Keratinocyte (primary cell): ENCODE data around the gene SHISA2. TPM values are rescaled to one million over a fixed set of nuclear protein-coding genes. Genes with fewer than 3 reads are reported as not detected.

ENCODE experiments used
- DNase-seq: peaks from one replicate; pipeline ENCODE4 v3.0.0-alpha.2; 2011; ENCODE audit warnings: low read depth, missing footprints, low spot score
- FAIRE-seq: peaks from 2 replicates; lab custom pipeline; 2011; peaks lifted over from hg19 to GRCh38; lab: Jason Lieb, UNC
- H2AFZ ChIP-seq: 2 replicates; pipeline ENCODE4 v1.6.0; 2012; ENCODE audit warnings: low read length, control low read depth, inconsistent platforms; ENCODE audit not compliant: control insufficient read depth
- H3K27ac ChIP-seq: 2 replicates; pipeline ENCODE4 v1.5.1; 2011; ENCODE audit warnings: low read length; ENCODE audit not compliant: control insufficient read depth, insufficient read depth
- H3K27me3 ChIP-seq: 3 replicates; pipeline ENCODE4 v1.6.0; 2011; ENCODE audit warnings: low read length; ENCODE audit not compliant: control insufficient read depth, insufficient read depth; ENCODE audit errors: extremely low read depth
- H3K36me3 ChIP-seq, 2 experiments: 2 replicates in 1 of 2; 3 replicates in 1 of 2; pipeline ENCODE4 v1.5.1; 2011; ENCODE audit warnings: low read length in 2 of 2, mild to moderate bottlenecking in 1 of 2; ENCODE audit not compliant: control insufficient read depth in 2 of 2, insufficient read depth in 2 of 2; ENCODE audit errors: extremely low read depth in 1 of 2
- H3K4me1 ChIP-seq: 3 replicates; pipeline ENCODE4 v1.5.1; 2011; ENCODE audit warnings: low read length; ENCODE audit not compliant: control insufficient read depth, insufficient read depth; ENCODE audit errors: extremely low read depth
- H3K4me2 ChIP-seq: 3 replicates; pipeline ENCODE4 v1.6.0; 2011; ENCODE audit warnings: low read depth, low read length; ENCODE audit not compliant: control insufficient read depth, insufficient read depth; ENCODE audit errors: extremely low read depth
- H3K4me3 ChIP-seq, 3 experiments: fragments of 200-600 bp in 1 of 3; sonication (generic) in 1 of 3; 2 replicates in 2 of 3; 3 replicates in 1 of 3; pipeline ENCODE4 v1.5.1; 2011 to 2016; ENCODE audit warnings: low read length in 3 of 3, mild to moderate bottlenecking in 3 of 3, control low read depth in 2 of 3, inconsistent platforms in 1 of 3, low read depth in 1 of 3, mixed read lengths in 1 of 3, mixed run types in 1 of 3, moderate library complexity in 1 of 3; ENCODE audit not compliant: control insufficient read depth in 2 of 3, insufficient read depth in 2 of 3; ENCODE audit errors: extremely low read depth in 1 of 3
- H3K79me2 ChIP-seq: 2 replicates; pipeline ENCODE4 v1.6.0; 2012; ENCODE audit warnings: low read length; ENCODE audit not compliant: control insufficient read depth, insufficient read depth
- H3K9ac ChIP-seq: 3 replicates; pipeline ENCODE4 v1.6.0; 2011; ENCODE audit warnings: low read length; ENCODE audit not compliant: control insufficient read depth, insufficient read depth; ENCODE audit errors: extremely low read depth
- H3K9me1 ChIP-seq: 3 replicates; pipeline ENCODE4 v1.6.0; 2011; ENCODE audit warnings: low read length; ENCODE audit not compliant: control insufficient read depth, insufficient read depth; ENCODE audit errors: extremely low read depth
- H3K9me3 ChIP-seq: 2 replicates; pipeline ENCODE4 v1.5.1; 2012; ENCODE audit warnings: low read depth, low read length; ENCODE audit not compliant: control insufficient read depth
- H4K20me1 ChIP-seq: 3 replicates; pipeline ENCODE4 v1.6.0; 2011; ENCODE audit warnings: low read length; ENCODE audit not compliant: control insufficient read depth, insufficient read depth; ENCODE audit errors: extremely low read depth
- EZH2 ChIP-seq: IDR thresholded peaks from one replicate; pipeline ENCODE4 v1.6.1; 2012; ENCODE audit warnings: inconsistent platforms, mild to moderate bottlenecking, low read length, moderate library complexity
- dilution Hi-C: fragments of 300-500 bp; cut with MboI; formaldehyde crosslinking; loops from one replicate; pipeline ENCODE4 v1.7.0; 2020; ENCODE audit warnings: low sequenced_read_pairs; ENCODE audit not compliant: extremely low pct_ligation_motif_present
- polyA plus RNA-seq, 5 experiments: library from polyadenylated mRNA; depleted of rRNA in 3 of 5; stranded (reverse) in 3 of 5; stranded (forward) in 1 of 5; unstranded in 1 of 5; fragments of >200 nt; gene quantifications; 1 replicate in 1 of 5; 2 replicates in 3 of 5; 3 replicates in 1 of 5; pipeline versions ENCODE4 v1.2.1 to v1.2.3, GENCODE V29; 2011 to 2012; ENCODE audit warnings: missing spikeins in 2 of 5, low read depth in 1 of 5, low replicate concordance in 1 of 5
- TF ChIP-seq, protein P1 (sequence below), 3 experiments: IDR thresholded peaks in 1 of 3; conservative IDR thresholded peaks in 1 of 3; optimal IDR thresholded peaks in 1 of 3; 2 replicates in 2 of 3; 3 replicates in 1 of 3; pipeline versions ENCODE3 to v1.5.1; 2011; ENCODE audit warnings: low read length in 3 of 3, mild to moderate bottlenecking in 3 of 3, moderate library complexity in 2 of 3, control low read depth in 1 of 3, inconsistent platforms in 1 of 3; ENCODE audit not compliant: insufficient read depth in 2 of 3; ENCODE audit errors: extremely low read depth in 1 of 3

The SHISA2 gene
- polyA plus RNA-seq, 1 donor (not counting 4 experiments of a cell fraction or from before 2014, with no cell fraction given), result 0.18 TPM

DNA sequence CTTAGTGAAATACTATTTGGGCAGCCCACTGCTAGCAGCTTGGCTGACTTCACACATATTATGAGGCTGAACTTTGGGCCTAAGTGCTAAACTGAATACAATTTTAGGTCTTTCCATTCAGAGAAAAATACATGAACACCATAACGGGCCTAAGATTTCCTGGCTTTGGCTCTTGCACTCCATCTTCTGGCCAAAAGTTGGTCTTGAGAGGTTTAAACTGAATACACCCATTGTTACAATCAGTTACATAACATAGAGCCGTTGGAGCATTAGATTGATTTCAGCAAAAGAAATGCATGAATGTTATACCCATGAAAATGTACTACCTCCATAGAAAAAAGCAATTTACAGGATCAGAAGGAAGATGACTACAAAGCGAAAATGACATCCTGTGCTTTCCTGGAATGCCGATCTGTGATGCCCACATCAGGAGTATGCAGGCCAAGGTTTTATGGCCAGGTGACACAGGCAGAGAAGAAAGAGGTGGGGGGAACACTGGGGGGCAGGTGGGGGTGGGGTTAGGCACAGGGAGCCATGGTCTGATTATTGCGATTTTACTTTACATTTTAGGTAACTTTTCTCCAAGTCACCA is 11.1 kb upstream of the SHISA2 start:
- no peak for DNase-seq
- H3K4me1 ChIP-seq, result no peaks in the 10 kb centered on the region
- FAIRE-seq, result peak; percentile 85

DNA sequence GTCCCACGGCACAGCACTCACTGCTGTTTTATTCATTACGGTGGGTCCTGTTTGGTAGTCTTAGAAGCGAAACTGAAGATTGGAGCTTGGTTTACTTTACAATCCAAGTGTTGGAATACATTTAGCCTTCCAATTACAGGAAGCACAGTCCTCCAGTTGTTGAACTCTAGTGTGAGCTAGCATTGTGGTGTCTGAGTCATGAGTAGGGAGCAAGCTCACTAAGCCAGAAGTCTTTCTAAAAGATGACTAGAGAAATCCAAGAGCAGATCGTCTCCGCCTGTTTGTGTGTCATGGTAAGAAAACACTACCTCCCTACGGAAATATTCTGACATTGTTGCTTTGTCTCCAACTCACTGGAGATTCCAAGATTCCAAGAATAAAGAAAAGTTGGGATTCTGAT is 10.1 kb upstream of the SHISA2 start:
- no peak overlapping the region for H3K27ac ChIP-seq
- no peak for TF ChIP-seq EZH2
- TF ChIP-seq, protein P1, sequence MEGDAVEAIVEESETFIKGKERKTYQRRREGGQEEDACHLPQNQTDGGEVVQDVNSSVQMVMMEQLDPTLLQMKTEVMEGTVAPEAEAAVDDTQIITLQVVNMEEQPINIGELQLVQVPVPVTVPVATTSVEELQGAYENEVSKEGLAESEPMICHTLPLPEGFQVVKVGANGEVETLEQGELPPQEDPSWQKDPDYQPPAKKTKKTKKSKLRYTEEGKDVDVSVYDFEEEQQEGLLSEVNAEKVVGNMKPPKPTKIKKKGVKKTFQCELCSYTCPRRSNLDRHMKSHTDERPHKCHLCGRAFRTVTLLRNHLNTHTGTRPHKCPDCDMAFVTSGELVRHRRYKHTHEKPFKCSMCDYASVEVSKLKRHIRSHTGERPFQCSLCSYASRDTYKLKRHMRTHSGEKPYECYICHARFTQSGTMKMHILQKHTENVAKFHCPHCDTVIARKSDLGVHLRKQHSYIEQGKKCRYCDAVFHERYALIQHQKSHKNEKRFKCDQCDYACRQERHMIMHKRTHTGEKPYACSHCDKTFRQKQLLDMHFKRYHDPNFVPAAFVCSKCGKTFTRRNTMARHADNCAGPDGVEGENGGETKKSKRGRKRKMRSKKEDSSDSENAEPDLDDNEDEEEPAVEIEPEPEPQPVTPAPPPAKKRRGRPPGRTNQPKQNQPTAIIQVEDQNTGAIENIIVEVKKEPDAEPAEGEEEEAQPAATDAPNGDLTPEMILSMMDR (optimal IDR thresholded peaks at IDR 0.05 in 1 of 3, IDR thresholded peaks at IDR 0.05 in 1 of 3, conservative IDR thresholded peaks at IDR 0.05 in 1 of 3; ENCODE audit: extremely low read depth in 1 of 3, insufficient read depth in 2 of 3, low read length in 3 of 3), result no peak
- peak; percentile 88 for FAIRE-seq
- dilution Hi-C loops, result no loop called here
- H4K20me1 ChIP-seq, result no peaks in the 10 kb centered on the region
- H3K9ac ChIP-seq, result no peak overlapping the region
- no peaks in the 10 kb centered on the region for H3K9me3 ChIP-seq
- H2AFZ ChIP-seq, result no peak overlapping the region
- H3K4me3 ChIP-seq, result no peak overlapping the region
- no peaks in the 10 kb centered on the region for H3K79me2 ChIP-seq
- no peak overlapping the region for H3K4me2 ChIP-seq
- H3K4me1 ChIP-seq, result no peaks in the 10 kb centered on the region
- no peaks in the 10 kb centered on the region for H3K36me3 ChIP-seq
- no peaks in the 10 kb centered on the region for H3K27me3 ChIP-seq
- DNase-seq, result no peak
- H3K9me1 ChIP-seq, result no peaks in the 10 kb centered on the region

More for the DNA sequence above, 11.1 kb upstream of the SHISA2 start:
- no peaks in the 10 kb centered on the region for H3K79me2 ChIP-seq
- no peaks in the 10 kb centered on the region for H4K20me1 ChIP-seq
- dilution Hi-C loops, result no loop called here
- H3K27me3 ChIP-seq, result no peaks in the 10 kb centered on the region
- H3K9me1 ChIP-seq, result no peaks in the 10 kb centered on the region
- no peak overlapping the region for H3K4me2 ChIP-seq
- H2AFZ ChIP-seq, result no peak overlapping the region
- H3K36me3 ChIP-seq, result no peaks in the 10 kb centered on the region
- no peak overlapping the region for H3K27ac ChIP-seq
- TF ChIP-seq EZH2, result no peak
- TF ChIP-seq, protein P1 (optimal IDR thresholded peaks at IDR 0.05 in 1 of 3, IDR thresholded peaks at IDR 0.05 in 1 of 3, conservative IDR thresholded peaks at IDR 0.05 in 1 of 3; ENCODE audit: extremely low read depth in 1 of 3, insufficient read depth in 2 of 3, low read length in 3 of 3), result peak; percentile 58 to 68 (median 68)
- no peak overlapping the region for H3K9ac ChIP-seq
- H3K4me3 ChIP-seq, result no peak overlapping the region
- H3K9me3 ChIP-seq, result no peaks in the 10 kb centered on the region
